Omental fat pad (tissue), 4 donors: ENCODE measurements around the gene ASH1L. TPM values are rescaled to one million over a fixed set of nuclear protein-coding genes. Genes with fewer than 3 reads are reported as not detected.

Experiments
- ATAC-seq: fragments of 150-250 bp; one replicate; pipeline ENCODE4 v1.9.1; 2016; ENCODE audit warnings: mild to moderate bottlenecking, moderate library complexity; ENCODE audit not compliant: low FRiP score
- DNase-seq: peaks from one replicate; pipeline ENCODE4 v3.0.0-alpha.2; 2019; ENCODE audit warnings: low spot score
- total RNA-seq, 4 donors: library from RNA; depleted of rRNA; stranded (reverse); fragments of >200 nt; gene quantifications; one replicate each; pipeline ENCODE4 v1.1.0, GENCODE V29; 2016
- TF ChIP-seq, protein P1 (sequence below), 3 donors: fragments of 450-650 bp; IDR thresholded peaks; one replicate each; pipeline ENCODE4 v1.5.1; 2016 to 2017; ENCODE audit warnings: antibody characterized with exemption in 3 of 3, mild to moderate bottlenecking in 3 of 3, moderate library complexity in 2 of 3

The ASH1L gene
- total RNA-seq, 4 donors from 2014 or later, result 60.8 to 72.2 (median 65.6) TPM

DNA sequence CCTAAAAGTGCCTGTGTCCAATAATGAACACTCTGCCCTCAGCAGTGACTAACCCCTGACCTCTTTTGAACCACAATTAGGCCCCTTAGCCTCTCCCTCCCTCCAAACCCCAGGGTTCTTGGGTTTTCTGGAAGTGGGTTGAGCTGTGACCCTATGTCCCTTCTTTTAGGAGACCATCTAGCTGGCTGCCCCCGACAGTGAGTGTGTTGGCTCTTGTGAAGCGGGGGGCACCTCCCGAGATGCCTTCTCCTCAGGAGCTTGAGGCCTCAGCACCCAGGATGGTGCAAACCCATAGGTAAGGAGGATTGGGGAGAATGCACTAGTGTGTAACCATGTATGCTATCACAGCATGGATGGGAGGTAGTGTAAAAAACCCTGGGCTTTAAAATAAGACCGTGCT, 234.6 kb downstream of the ASH1L start:
- TF ChIP-seq, protein P1, sequence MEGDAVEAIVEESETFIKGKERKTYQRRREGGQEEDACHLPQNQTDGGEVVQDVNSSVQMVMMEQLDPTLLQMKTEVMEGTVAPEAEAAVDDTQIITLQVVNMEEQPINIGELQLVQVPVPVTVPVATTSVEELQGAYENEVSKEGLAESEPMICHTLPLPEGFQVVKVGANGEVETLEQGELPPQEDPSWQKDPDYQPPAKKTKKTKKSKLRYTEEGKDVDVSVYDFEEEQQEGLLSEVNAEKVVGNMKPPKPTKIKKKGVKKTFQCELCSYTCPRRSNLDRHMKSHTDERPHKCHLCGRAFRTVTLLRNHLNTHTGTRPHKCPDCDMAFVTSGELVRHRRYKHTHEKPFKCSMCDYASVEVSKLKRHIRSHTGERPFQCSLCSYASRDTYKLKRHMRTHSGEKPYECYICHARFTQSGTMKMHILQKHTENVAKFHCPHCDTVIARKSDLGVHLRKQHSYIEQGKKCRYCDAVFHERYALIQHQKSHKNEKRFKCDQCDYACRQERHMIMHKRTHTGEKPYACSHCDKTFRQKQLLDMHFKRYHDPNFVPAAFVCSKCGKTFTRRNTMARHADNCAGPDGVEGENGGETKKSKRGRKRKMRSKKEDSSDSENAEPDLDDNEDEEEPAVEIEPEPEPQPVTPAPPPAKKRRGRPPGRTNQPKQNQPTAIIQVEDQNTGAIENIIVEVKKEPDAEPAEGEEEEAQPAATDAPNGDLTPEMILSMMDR (IDR thresholded peaks at IDR 0.05), result no peak
- ATAC-seq (no peak), DNase-seq (no peak)

DNA sequence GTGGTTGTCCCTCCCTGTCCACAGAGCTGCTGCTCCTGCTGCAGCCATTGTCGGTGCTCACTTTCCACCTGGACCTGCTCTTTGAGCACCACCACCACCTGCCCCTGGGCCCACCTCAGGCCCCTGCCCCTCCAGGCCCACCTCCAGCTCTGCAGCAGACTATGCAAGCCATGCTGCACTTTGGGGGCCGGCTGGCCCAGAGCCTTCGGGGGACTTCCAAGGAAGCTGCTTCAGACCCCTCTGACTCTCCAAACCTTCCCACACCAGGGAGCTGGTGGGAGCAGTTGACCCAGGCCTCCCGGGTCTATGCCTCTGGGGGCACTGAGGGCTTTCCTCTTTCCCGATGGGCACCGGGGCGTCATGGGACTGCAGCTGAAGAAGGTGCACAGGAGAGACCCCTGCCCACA, 236.0 kb downstream of the ASH1L start:
- no peak for DNase-seq
- no peak for ATAC-seq
- TF ChIP-seq, protein P1 (IDR thresholded peaks at IDR 0.05), result no peak

DNA sequence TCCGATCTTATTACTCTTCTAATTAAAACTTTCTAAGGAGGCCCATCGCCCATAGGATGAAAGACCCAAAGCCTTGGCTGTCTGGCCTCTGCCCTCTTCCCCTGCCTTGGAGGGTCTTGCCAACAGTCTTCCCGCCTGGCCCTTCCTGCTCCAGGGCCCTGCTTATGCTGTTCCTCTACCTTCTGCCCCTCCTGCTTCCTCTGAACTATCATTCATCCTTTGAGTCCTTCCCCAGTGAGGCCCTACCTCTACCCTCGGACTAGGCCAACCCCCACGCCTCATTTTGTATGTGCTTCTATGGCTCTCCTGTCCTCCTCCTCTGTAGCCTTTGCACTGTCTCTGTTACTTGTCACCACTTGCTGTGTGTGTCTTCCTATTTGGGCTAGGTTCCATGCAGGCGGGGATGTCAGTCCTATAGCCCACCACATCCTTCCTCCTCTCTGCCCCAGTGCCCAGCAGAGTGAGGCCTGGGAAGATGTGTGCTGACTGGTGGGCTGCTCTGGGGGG, 236.5 kb downstream of the ASH1L start:
- no peak for DNase-seq
- no peak for ATAC-seq
- TF ChIP-seq, protein P1 (IDR thresholded peaks at IDR 0.05), result no peak

DNA sequence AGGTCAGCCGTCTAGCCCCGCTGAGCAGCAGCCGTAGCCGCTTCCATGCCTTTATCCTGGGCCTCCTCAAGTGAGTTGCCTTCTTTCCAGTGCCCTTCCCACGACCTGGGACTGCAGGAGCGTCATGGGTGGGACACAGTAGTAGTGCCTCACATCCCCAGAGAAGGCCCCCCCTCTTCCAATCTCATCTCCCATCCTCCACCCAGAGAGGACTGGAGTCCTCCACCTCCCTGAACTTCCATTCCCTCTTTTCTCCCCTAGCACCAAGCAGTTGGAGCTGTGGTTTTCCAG, 237.1 kb downstream of the ASH1L start:
- ATAC-seq, result no peak
- TF ChIP-seq, protein P1 (IDR thresholded peaks at IDR 0.05), result no peak
- no peak for DNase-seq

DNA sequence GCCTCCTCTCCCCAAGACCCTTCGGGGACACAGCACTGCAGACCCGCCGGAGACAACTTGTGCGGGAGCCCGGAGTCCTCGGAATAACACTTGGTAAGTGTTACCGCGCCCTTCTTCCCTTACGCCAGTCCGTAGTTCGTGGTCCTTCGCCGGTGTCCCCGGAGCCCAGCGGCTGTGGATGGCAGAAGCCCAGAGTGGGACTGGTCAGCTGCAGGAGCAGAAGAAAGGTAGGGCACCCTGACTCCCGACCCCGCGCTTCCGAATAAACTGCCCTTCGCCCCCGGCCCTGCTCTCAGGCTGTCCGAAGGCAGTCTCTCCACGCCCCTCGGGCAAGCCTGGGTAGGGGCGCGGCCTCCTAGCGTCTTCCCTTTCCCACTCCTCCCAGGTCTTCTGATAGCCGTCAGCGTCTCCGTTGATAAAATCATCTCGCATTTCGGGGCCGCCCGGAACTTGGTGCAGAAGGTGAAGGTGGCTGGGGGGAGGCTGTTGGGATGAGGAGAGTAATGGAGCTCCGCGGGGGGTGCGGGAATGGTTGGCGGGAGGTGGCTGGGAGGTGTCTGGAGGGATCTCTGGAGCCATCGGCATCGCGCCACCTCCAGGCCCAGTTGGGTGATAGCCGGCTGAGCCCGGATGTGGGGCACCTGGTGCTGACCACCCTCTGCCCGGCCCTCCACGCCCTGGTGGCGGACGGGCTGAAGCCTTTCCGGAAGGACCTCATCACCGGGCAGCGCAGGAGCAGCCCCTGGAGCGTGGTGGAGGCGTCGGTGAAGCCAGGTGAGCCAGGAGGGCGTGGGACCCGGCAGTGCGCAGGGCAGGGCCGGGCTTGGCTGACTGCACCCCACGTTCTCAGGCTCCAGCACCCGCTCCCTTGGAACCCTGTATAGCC, 237.6 kb downstream of the ASH1L start:
- ATAC-seq (peak; percentile 8), DNase-seq (no peak)

DNA sequence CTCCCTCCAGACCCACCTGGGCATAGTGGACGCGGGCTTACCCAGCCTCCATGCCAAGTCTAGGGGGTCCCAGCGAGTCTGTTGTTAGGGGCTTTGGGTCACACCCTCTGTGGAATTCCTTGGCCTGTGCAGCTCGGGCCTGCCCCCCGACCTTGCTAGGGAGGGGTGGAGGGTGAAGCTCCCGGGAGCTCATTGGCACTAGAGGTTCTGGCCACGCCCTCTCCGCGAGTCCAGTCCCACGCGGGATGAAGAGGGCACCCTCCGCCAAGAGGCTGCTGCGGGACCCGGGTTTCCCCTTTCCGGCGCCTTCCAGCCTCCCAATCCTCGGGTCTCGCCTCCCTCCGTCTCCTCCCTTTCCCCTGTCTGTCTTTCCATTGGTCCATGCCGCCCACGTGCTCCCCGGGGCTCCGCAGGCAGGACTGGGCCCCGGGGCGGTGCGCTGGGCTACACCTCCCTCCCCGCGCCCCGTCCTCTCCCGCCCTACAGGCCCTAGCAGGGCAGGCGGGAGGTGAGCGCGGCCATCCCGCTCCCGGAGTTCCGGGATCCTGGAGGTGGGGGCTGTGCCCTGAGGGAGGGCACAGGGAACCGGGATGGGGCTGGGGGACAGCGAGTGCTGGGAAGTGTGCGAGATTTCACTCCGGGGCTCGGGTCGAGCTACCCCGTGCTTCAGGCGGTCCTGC, 238.4 kb downstream of the ASH1L start:
- peak; percentile 83 for ATAC-seq
- DNase-seq, result peak; percentile 77

More for the DNA sequence above, 237.6 kb downstream of the ASH1L start:
- TF ChIP-seq, protein P1 (IDR thresholded peaks at IDR 0.05), result no peak

More for the DNA sequence above, 238.4 kb downstream of the ASH1L start:
- TF ChIP-seq, protein P1 (IDR thresholded peaks at IDR 0.05), result no peak
